K562 (cell line): ENCODE results near the gene IGFL1. TPM values are rescaled to one million over a fixed set of nuclear protein-coding genes. Genes with fewer than 3 reads are reported as not detected.

Experiments used
- ADNP ChIP-seq: fragments of 200-800 bp; sonication (Bioruptor generic); IDR thresholded peaks from 2 replicates; pipeline ENCODE4 v1.6.1; 2016; ENCODE audit warnings: missing genetic modification characterization, missing compliant biosample characterization
- BDP1 ChIP-seq: IDR thresholded peaks from 3 replicates; pipeline ENCODE4 v1.6.1; 2011; ENCODE audit not compliant: insufficient read length, insufficient read depth
- BRF2 ChIP-seq: IDR thresholded peaks from 3 replicates; pipeline ENCODE4 v1.6.1; 2011; ENCODE audit warnings: borderline replicate concordance, mild to moderate bottlenecking; ENCODE audit not compliant: insufficient read length, insufficient read depth
- CBFB ChIP-seq: sonication (generic); formaldehyde crosslinking; IDR thresholded peaks from 2 replicates; pipeline ENCODE4 v1.4.0; 2020; ENCODE audit warnings: mild to moderate bottlenecking, missing genetic modification reagents
- CEBPB ChIP-seq: fragments of 450-650 bp; IDR thresholded peaks from 2 replicates; pipeline ENCODE4 v1.6.1; 2016; ENCODE audit warnings: missing genetic modification characterization, missing compliant biosample characterization
- EGR1 ChIP-seq: fragments of 450-650 bp; conservative IDR thresholded peaks from 2 replicates; pipeline ENCODE4 v1.6.1; 2017; ENCODE audit warnings: mild to moderate bottlenecking
- ELF4 ChIP-seq: fragments of 450-650 bp; formaldehyde crosslinking; IDR thresholded peaks from 2 replicates; pipeline ENCODE4 v1.4.0; 2022; ENCODE audit warnings: missing genetic modification characterization
- MITF ChIP-seq: IDR thresholded peaks from 2 replicates; pipeline ENCODE4 v1.6.1; 2014; ENCODE audit warnings: antibody characterized with exemption
- PHF21A ChIP-seq: fragments of 450-650 bp; IDR thresholded peaks from 2 replicates; pipeline ENCODE4 v1.6.1; 2017; ENCODE audit warnings: low read depth, borderline replicate concordance
- POLR2AphosphoS5 ChIP-seq: IDR thresholded peaks from 2 replicates; pipeline ENCODE4 v1.6.1; 2011; ENCODE audit warnings: mild to moderate bottlenecking, low read depth, low read length, moderate library complexity; ENCODE audit not compliant: control insufficient read depth, insufficient read depth
- SREBF1 ChIP-seq: fragments of 150-350 bp; IDR thresholded peaks from 2 replicates; pipeline ENCODE4 v1.6.1; 2014; ENCODE audit warnings: antibody characterized with exemption, low read depth, low read length, borderline replicate concordance
- THAP12 ChIP-seq: fragments of 250-450 bp; sonication (Bioruptor Pico); IDR thresholded peaks from 2 replicates; pipeline ENCODE4 v1.9.0; 2021; ENCODE audit warnings: mild to moderate bottlenecking, inconsistent platforms
- TRIM24 ChIP-seq, 2 experiments: fragments of 450-650 bp; IDR thresholded peaks; 2 replicates each; pipeline ENCODE4 v1.6.1; 2016
- ZNF23 ChIP-seq: fragments of 250-450 bp; sonication (Bioruptor Pico); IDR thresholded peaks from 2 replicates; pipeline ENCODE4 v1.4.0; 2020; ENCODE audit warnings: mild to moderate bottlenecking
- ZNF282 ChIP-seq: sonication (generic); formaldehyde crosslinking; IDR thresholded peaks from 2 replicates; pipeline ENCODE4 v1.8.1; 2023; ENCODE audit warnings: missing genetic modification reagents
- ZNF639 ChIP-seq, 2 experiments: fragments of 200-800 bp in 1 of 2; sonication (Bioruptor generic) in 1 of 2; sonication (generic) in 1 of 2; formaldehyde crosslinking in 1 of 2; IDR thresholded peaks in 1 of 2; conservative IDR thresholded peaks in 1 of 2; 2 replicates each; pipeline versions ENCODE4 v1.5.0 to v1.6.1; 2016 to 2020; ENCODE audit warnings: missing compliant biosample characterization in 1 of 2, missing genetic modification characterization in 1 of 2, missing genetic modification reagents in 1 of 2
- ZNF717 ChIP-seq: fragments of 250-450 bp; sonication (Bioruptor Pico); IDR thresholded peaks from 2 replicates; pipeline ENCODE4 v1.5.0; 2021
- polyA plus RNA-seq, 8 experiments: library from polyadenylated mRNA; depleted of rRNA in 4 of 8; stranded (reverse) in 5 of 8; unstranded in 3 of 8; fragments of >200 nt; fragmentation: Nextera tagmentation in 2 of 8; fragmentation: Illumina TruSeq in 1 of 8; extraction: Ambion mirVana in 2 of 8; extraction: Trizol in 1 of 8; gene quantifications; 2 replicates each; pipeline versions ENCODE4 v1.2.1 to v1.2.3, GENCODE V29; 2011 to 2014; ENCODE audit warnings: inconsistent platforms in 1 of 8, missing spikeins in 1 of 8
- total RNA-seq, 7 experiments: library from RNA; depleted of rRNA in 6 of 7; stranded (reverse); fragments of >200 nt in 6 of 7; fragmentation: Illumina TruSeq in 2 of 7; extraction: Trizol in 2 of 7; gene quantifications; 2 replicates each; pipeline versions ENCODE4 v1.2.1 to v1.2.3, GENCODE V29; 2011 to 2021; ENCODE audit warnings: low replicate concordance in 1 of 7
- TF ChIP-seq, protein P1 (sequence below), 2 experiments: fragments of 450-650 bp in 1 of 2; IDR thresholded peaks; 2 replicates each; pipeline ENCODE4 v1.6.1; 2011 to 2017; ENCODE audit warnings: low read depth in 2 of 2, antibody characterized with exemption in 1 of 2, borderline replicate concordance in 1 of 2, low read length in 1 of 2, mild to moderate bottlenecking in 1 of 2, mixed read lengths in 1 of 2; ENCODE audit not compliant: control insufficient read depth in 1 of 2

IGFL1 gene
- total and polyA plus RNA-seq, 9 of the 15 experiments (the other 6 are each of a cell fraction or from before 2014, with no cell fraction given) = not detected

DNA sequence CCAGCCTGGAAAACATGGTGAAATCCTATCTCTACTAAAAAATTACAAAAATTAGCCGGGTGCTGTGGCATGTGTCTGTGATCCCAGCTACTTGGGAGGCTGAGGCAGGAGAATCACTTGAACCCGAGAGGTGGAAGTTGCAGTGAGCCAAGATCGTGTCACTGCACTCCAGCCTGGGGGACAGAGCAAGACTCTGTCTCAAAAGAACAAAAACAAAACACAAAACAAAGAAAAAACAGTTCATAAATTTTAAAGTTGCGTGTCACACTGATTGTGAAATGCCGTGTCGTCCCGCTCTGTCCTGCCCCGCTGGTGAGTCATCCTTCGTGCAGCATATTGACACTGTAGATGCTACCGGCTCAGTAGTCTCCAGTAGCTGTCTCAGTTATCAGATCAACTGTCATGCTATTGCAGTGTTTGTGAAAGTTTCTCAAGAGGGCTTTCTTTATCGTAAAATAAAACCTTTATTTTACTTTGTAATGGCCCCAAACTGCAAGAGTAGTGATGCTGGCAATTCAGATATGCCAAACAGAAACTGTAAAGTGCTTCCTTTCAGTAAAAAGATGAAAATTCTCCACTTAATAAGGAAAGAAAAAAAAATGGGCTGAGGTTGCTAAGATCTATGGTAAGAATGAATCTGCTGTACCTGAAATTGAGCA lies 36.4 kb upstream of the IGFL1 start (continued):
- TF ChIP-seq SREBF1 (no peak), ZNF639 (CRISPR knock-in tag; conservative IDR thresholded peaks at IDR 0.05 in 1 of 2, IDR thresholded peaks at IDR 0.05 in 1 of 2) (peak in 1 of 2 experiments; percentile 37; a peak in 1 of 4 replicates), THAP12 (CRISPR knock-in tag) (no peak), BDP1 (no peak), ZNF23 (CRISPR knock-in tag) (no peak), EGR1 (no peak), POLR2AphosphoS5 (peak; percentile 28; the same call in 1 of the 2 replicates), MITF (no peak), ZNF717 (CRISPR knock-in tag) (no peak), ELF4 (CRISPR knock-in tag) (peak; percentile 73; the same call in 1 of the 2 replicates), PHF21A (no peak), TRIM24 (IDR thresholded peaks at IDR 0.05) (peak; percentile 89 to 92), CBFB (CRISPR knock-in tag) (no peak), CEBPB (tag) (peak; percentile 100), ADNP (tag) (peak; percentile 83), BRF2 (no peak), ZNF282 (CRISPR knock-in tag) (no peak)
- TF ChIP-seq, protein P1, sequence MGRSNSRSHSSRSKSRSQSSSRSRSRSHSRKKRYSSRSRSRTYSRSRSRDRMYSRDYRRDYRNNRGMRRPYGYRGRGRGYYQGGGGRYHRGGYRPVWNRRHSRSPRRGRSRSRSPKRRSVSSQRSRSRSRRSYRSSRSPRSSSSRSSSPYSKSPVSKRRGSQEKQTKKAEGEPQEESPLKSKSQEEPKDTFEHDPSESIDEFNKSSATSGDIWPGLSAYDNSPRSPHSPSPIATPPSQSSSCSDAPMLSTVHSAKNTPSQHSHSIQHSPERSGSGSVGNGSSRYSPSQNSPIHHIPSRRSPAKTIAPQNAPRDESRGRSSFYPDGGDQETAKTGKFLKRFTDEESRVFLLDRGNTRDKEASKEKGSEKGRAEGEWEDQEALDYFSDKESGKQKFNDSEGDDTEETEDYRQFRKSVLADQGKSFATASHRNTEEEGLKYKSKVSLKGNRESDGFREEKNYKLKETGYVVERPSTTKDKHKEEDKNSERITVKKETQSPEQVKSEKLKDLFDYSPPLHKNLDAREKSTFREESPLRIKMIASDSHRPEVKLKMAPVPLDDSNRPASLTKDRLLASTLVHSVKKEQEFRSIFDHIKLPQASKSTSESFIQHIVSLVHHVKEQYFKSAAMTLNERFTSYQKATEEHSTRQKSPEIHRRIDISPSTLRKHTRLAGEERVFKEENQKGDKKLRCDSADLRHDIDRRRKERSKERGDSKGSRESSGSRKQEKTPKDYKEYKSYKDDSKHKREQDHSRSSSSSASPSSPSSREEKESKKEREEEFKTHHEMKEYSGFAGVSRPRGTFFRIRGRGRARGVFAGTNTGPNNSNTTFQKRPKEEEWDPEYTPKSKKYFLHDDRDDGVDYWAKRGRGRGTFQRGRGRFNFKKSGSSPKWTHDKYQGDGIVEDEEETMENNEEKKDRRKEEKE (IDR thresholded peaks at IDR 0.05; ENCODE audit: borderline replicate concordance in 1 of 2, control insufficient read depth in 1 of 2, low read depth in 2 of 2, low read length in 1 of 2) = no peak
